SK-N-SH (cell line): ENCODE results near the gene TRIM50. TPM values are rescaled to one million over a fixed set of nuclear protein-coding genes. Genes with fewer than 3 reads are reported as not detected.

Experiments used
- CTCF ChIA-PET: fragments of 300-600, 350-600 bp; formaldehyde crosslinking; extraction: SDS; loops from one replicate; lab custom pipeline; 2021; lab: Yijun Ruan, JAX
- POLR2A ChIA-PET: fragments of 350-600 bp; sonication (Branson Sonifier 250); formaldehyde crosslinking; extraction: SDS; loops from one replicate; lab custom pipeline; 2020; ENCODE audit warnings: antibody characterized with exemption, inconsistent platforms; lab: Yijun Ruan, JAX
- DNase-seq: peaks from one replicate; pipeline ENCODE4 v3.0.0; 2012
- H2AFZ ChIP-seq: fragments of 200-600 bp; sonication (generic); 2 replicates; pipeline ENCODE4 v1.8.1; 2016; ENCODE audit warnings: antibody characterized with exemption, mild to moderate bottlenecking, low read depth
- H3F3A ChIP-seq: fragments of 200-600 bp; sonication (generic); replicated peaks from 2 replicates; pipeline ENCODE3; 2016; ENCODE audit warnings: antibody characterized with exemption, mild to moderate bottlenecking; ENCODE audit not compliant: insufficient read depth
- H3K27ac ChIP-seq, 2 experiments: fragments of 200-500 bp in 1 of 2; fragments of 200-600 bp in 1 of 2; sonication (Bioruptor generic) in 1 of 2; sonication (generic), shearing (Covaris generic) in 1 of 2; 2 replicates each; pipeline versions ENCODE4 v1.5.1 to v1.6.1; 2014 to 2016; ENCODE audit warnings: low read depth in 2 of 2, inconsistent platforms in 1 of 2, low read length in 1 of 2, mild to moderate bottlenecking in 1 of 2, mixed read lengths in 1 of 2
- H3K27me3 ChIP-seq: fragments of 200-600 bp; sonication (generic), shearing (Covaris generic); 2 replicates; pipeline ENCODE4 v1.6.1; 2016; ENCODE audit warnings: mixed run types; ENCODE audit not compliant: insufficient read depth
- H3K36me3 ChIP-seq, 2 experiments: fragments of 200-500 bp in 1 of 2; fragments of 200-600 bp in 1 of 2; sonication (Bioruptor generic) in 1 of 2; sonication (generic) in 1 of 2; replicated peaks in 1 of 2; 2 replicates each; pipeline versions ENCODE3 to v1.5.1; 2014 to 2016; ENCODE audit warnings: low read length in 1 of 2, mild to moderate bottlenecking in 1 of 2; ENCODE audit not compliant: insufficient read depth in 2 of 2, control insufficient read depth in 1 of 2
- H3K4me1 ChIP-seq, 2 experiments: fragments of 200-500 bp in 1 of 2; fragments of 200-600 bp in 1 of 2; sonication (Bioruptor generic) in 1 of 2; sonication (generic), shearing (Covaris generic) in 1 of 2; 2 replicates each; pipeline versions ENCODE4 v1.5.1 to v1.6.1; 2014 to 2016; ENCODE audit warnings: low read depth in 1 of 2, low read length in 1 of 2, mixed run types in 1 of 2; ENCODE audit not compliant: insufficient read depth in 2 of 2, control insufficient read depth in 1 of 2
- H3K4me2 ChIP-seq: fragments of 200-600 bp; sonication (generic), shearing (Covaris generic); 2 replicates; pipeline ENCODE4 v1.6.1; 2017; ENCODE audit warnings: mixed run types
- H3K4me3 ChIP-seq, 2 experiments: fragments of 200-500 bp in 1 of 2; fragments of 200-600 bp in 1 of 2; sonication (Bioruptor generic) in 1 of 2; sonication (generic), shearing (Covaris generic) in 1 of 2; 2 replicates each; pipeline versions ENCODE4 v1.5.1 to v1.8.1; 2014 to 2016; ENCODE audit warnings: low read depth in 2 of 2, inconsistent platforms in 1 of 2, low read length in 1 of 2, mild to moderate bottlenecking in 1 of 2, mixed read lengths in 1 of 2, moderate library complexity in 1 of 2
- H3K79me2 ChIP-seq: fragments of 200-600 bp; sonication (generic); 2 replicates; pipeline ENCODE4 v1.8.1; 2017; ENCODE audit warnings: mild to moderate bottlenecking; ENCODE audit not compliant: insufficient read depth
- H3K9ac ChIP-seq: fragments of 200-600 bp; sonication (generic); 2 replicates; pipeline ENCODE4 v1.6.1; 2017; ENCODE audit warnings: mixed run types
- H3K9me2 ChIP-seq: fragments of 200-600 bp; sonication (generic); 2 replicates; pipeline ENCODE4 v1.6.1; 2017; ENCODE audit warnings: mixed run types
- H3K9me3 ChIP-seq: fragments of 200-600 bp; sonication (generic); 2 replicates; pipeline ENCODE4 v1.6.1; 2017; ENCODE audit warnings: mixed run types, mild to moderate bottlenecking, moderate library complexity
- H4K20me1 ChIP-seq: fragments of 200-600 bp; sonication (generic); 2 replicates; pipeline ENCODE4 v1.6.1; 2017; ENCODE audit warnings: mild to moderate bottlenecking, mixed run types; ENCODE audit not compliant: insufficient read depth
- CTCF ChIP-seq: fragments of 200-600 bp; sonication (generic); IDR thresholded peaks from 2 replicates; pipeline ENCODE4 v1.6.1; 2017; ENCODE audit warnings: antibody characterized with exemption, mild to moderate bottlenecking, moderate library complexity
- FOSL2 ChIP-seq: IDR thresholded peaks from 2 replicates; pipeline ENCODE4 v1.4.0; 2012; ENCODE audit warnings: low read depth, mild to moderate bottlenecking, moderate library complexity, borderline replicate concordance
- FOXJ3 ChIP-seq: sonication (generic); formaldehyde crosslinking; IDR thresholded peaks from 2 replicates; pipeline ENCODE4 v1.5.1; 2020; ENCODE audit warnings: mild to moderate bottlenecking, missing genetic modification reagents
- GABPA ChIP-seq: IDR thresholded peaks from 2 replicates; pipeline ENCODE4 v1.4.0; 2012; ENCODE audit warnings: low read depth, mild to moderate bottlenecking
- MEF2A ChIP-seq: IDR thresholded peaks from 2 replicates; pipeline ENCODE4 v1.4.0; 2012; ENCODE audit warnings: low read depth, borderline replicate concordance
- MXI1 ChIP-seq: IDR thresholded peaks from 2 replicates; pipeline ENCODE4 v1.6.1; 2012; ENCODE audit warnings: mild to moderate bottlenecking, low read depth, low read length, improper control_type of control experiment
- POLR2AphosphoS5 ChIP-seq: IDR thresholded peaks from 2 replicates; pipeline ENCODE4 v1.6.1; 2012; ENCODE audit warnings: low read depth, low read length
- REST ChIP-seq: IDR thresholded peaks from 2 replicates; pipeline ENCODE4 v1.6.1; 2012; ENCODE audit warnings: mild to moderate bottlenecking, low read depth, low read length, moderate library complexity
- SMC3 ChIP-seq: IDR thresholded peaks from 2 replicates; pipeline ENCODE4 v1.6.1; 2012; ENCODE audit warnings: low read depth, low read length, improper control_type of control experiment
- WGBS: methylation state at CpG from one replicate; pipeline ENCODE4 v1.1.6; 2017; ENCODE audit warnings: low lambda C conversion rate; 5-methylcytosine and 5-hydroxymethylcytosine counted together
- polyA plus RNA-seq, 3 experiments: library from polyadenylated mRNA; depleted of rRNA; stranded (reverse); fragments of >200 nt; gene quantifications; 2 replicates each; pipeline ENCODE4 v1.2.3, GENCODE V29; 2012
- TF ChIP-seq, protein P1 (sequence below): IDR thresholded peaks from 2 replicates; pipeline ENCODE4 v1.4.0; 2012; ENCODE audit warnings: low read depth
- TF ChIP-seq, protein P2 (sequence below): IDR thresholded peaks from 2 replicates; pipeline ENCODE4; 2012
- TF ChIP-seq, protein P3 (sequence below): fragments of 150-350 bp; IDR thresholded peaks from 2 replicates; pipeline ENCODE4 v1.6.1; 2017; ENCODE audit warnings: antibody characterized with exemption, low read length, low read depth, borderline replicate concordance

Gene TRIM50
- polyA plus RNA-seq, 1 of the 3 experiments (the other 2 are of a cell fraction) = not detected

- H4K20me1 ChIP-seq = no peaks in the 10 kb centered on the region
- no peak for DNase-seq
- no peaks in the 10 kb centered on the region; the same call in 1 of the 2 replicates for H3K27me3 ChIP-seq
- H3K4me3 ChIP-seq = no peak overlapping the region
- CTCF ChIA-PET = interaction anchor here (1.5 to 7.9 kb wide), 5 partner anchors 9 to 108 kb away, joined by 6 to 68 read pairs (median 32); no protein-coding TSS in a partner anchor
- POLR2A ChIA-PET = no interaction called here
- H3K4me1 ChIP-seq = peaks cover 0 to 2% of the 10 kb centered on the region in 2 experiments; a peak in 1 of 4 replicates
- H3K27ac ChIP-seq = no peak overlapping the region
- H3F3A ChIP-seq = no peaks in the 10 kb centered on the region
- no peak overlapping the region for H3K4me2 ChIP-seq
- TF ChIP-seq, protein P1, sequence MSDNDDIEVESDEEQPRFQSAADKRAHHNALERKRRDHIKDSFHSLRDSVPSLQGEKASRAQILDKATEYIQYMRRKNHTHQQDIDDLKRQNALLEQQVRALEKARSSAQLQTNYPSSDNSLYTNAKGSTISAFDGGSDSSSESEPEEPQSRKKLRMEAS = no peak
- TF ChIP-seq POLR2AphosphoS5 (no peak), GABPA (no peak), FOSL2 (no peak), MEF2A (no peak), MXI1 (no peak), FOXJ3 (CRISPR knock-in tag) (no peak), REST (no peak), CTCF (no peak), SMC3 (no peak)
- TF ChIP-seq, protein P2, sequence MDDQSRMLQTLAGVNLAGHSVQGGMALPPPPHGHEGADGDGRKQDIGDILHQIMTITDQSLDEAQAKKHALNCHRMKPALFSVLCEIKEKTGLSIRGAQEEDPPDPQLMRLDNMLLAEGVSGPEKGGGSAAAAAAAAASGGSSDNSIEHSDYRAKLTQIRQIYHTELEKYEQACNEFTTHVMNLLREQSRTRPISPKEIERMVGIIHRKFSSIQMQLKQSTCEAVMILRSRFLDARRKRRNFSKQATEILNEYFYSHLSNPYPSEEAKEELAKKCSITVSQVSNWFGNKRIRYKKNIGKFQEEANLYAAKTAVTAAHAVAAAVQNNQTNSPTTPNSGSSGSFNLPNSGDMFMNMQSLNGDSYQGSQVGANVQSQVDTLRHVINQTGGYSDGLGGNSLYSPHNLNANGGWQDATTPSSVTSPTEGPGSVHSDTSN = no peak
- TF ChIP-seq, protein P3, sequence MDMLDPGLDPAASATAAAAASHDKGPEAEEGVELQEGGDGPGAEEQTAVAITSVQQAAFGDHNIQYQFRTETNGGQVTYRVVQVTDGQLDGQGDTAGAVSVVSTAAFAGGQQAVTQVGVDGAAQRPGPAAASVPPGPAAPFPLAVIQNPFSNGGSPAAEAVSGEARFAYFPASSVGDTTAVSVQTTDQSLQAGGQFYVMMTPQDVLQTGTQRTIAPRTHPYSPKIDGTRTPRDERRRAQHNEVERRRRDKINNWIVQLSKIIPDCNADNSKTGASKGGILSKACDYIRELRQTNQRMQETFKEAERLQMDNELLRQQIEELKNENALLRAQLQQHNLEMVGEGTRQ = no peak
- no peaks in the 10 kb centered on the region for H3K79me2 ChIP-seq
- WGBS = 88% methylated on average over 7 of the region's 7 CpGs
- H3K36me3 ChIP-seq = no peaks in the 10 kb centered on the region
- no peaks in the 10 kb centered on the region for H3K9me2 ChIP-seq
- no peaks in the 10 kb centered on the region for H3K9me3 ChIP-seq
- no peak overlapping the region for H2AFZ ChIP-seq
- H3K9ac ChIP-seq = no peak overlapping the region
Observed at GRCh38 chr7:73343671-73344380, 15.9 kb upstream of the TRIM50 start.
